GM18508 (cell line): ENCODE data around the gene MYO7A.

Experiments
- ATAC-seq: cut with Tn5 transposase; IDR thresholded peaks from one replicate; pipeline ENCODE4 v1.9.1; 2021; ENCODE audit warnings: moderate number of reproducible peaks; ENCODE audit not compliant: insufficient read depth, unreplicated experiment

MYO7A gene

DNA sequence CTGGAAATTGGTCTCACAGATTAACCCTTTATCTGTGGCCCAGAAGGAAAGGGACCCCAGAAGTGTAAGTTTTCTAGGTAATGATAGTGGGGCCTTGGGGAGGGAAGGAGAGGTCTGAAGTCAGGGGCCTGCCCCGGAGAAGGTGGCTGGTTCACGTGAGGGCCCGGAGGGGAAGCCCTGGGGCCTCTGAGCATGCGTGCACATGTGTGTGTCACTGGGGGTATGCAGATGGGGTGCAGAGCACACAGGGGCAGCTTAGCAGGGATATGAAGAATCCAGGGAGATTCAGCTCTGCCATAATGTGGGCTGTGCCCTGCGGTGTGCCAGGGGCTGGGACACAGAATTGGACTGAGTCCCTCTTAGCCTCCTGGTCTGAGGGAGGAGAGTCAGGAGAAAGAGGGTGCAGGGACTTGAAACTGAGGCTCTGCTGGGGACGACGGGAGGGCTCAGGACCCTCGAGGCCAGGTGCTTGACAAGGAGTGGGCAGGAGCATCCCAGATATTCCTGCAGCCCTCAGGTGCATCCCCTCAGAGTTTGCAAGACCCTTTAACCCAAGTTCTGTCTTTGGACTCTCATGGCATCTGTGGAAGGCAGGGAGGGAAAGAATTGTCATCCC is 15.5 kb downstream of the MYO7A start:
- ATAC-seq: no peak

DNA sequence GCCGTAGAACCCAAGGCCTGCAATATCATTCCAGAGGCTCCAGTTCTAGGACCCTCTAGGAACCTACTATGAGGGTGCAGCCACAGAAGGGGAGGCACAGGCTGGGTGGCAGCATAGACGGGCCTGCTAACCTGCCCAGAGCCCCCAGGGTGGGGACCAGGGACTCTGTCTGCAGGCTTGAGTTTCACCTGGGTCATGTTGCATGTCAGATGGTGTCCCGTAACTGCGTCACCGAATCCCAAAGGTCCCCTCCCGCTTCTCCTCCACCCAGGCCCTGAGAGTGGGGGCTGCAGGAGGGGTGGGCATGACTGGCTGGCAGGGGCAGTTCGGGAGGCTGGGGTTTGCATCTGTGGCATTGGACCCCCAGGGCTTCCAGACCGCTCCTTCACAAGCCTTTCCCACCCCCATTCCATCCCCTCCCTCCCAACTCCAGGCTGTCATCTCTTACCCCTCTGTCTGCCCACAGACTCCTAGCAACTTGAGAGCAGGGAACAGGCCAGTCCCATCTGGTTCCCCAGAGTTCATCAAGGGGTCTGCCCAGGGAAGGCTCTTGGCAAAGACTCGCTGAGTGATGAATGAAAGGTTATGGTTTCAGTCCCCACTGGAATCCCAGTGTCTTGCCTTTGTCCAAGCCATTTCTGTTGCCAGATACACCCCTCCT is 16.3 kb downstream of the MYO7A start:
- no peak for ATAC-seq

DNA sequence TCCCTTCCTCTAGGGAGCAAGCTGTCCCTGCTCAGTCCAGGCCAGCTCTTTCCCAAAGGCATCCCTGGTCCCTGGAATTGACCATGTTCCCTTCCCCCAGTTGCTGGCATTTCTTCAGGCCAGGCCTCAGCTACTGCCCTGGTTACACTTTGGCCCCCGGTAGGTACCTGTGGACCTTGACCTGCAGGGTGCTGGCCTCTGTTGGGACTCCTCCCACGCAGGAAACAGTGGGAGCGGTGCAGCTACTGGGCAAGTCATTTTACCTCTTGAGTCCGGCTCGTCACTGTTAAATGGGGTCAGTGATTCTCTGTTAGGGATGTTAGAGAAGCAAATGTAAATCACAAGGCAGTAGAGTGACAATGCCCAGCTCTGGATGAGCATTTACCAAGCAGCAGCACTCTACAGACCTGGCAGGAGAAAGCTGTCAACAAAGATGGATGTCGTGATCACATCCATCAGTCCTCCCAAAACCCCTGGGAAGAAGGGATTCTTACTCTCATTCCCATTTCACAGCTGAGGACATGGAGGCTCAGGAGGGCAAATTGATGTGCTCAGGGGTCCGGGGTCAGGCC is 16.9 kb downstream of the MYO7A start:
- no peak for ATAC-seq

DNA sequence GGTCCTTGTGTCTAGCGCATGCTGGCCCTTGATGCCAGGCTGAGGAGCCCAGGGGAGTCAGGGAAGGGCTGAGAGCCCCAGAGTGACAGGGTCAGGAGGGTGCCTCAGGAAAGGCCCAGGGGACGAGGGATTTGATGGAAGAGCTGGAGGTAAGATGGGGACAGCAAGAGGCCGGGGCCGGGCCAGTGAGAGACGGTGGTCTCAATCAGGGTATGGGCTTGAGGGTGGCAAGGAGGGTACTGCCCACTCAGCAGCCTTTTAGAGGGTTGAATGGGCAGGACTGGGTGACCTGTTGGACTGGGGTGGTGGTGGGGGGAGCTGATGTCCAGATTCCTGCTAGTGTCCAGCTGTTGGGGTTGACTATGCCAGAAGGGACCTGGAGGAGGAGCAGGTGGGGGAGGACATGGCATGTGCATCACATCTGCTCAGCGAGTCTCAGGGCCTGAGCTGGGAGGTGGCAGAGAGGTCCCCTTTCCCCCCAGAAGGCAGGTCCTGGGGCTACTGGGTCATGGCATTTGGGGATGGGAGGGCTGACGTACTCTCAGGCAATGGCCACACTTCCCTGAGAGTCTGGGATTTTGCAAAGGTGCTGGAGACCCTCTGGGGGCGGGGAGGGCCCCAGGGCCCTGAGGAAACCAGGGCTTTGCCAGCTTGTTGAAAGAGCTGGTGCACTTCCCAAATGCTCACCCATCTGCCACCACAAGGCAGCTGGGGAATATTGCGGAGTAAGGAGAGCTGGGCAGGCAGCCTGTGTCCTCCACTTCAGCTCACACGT is 18.4 kb downstream of the MYO7A start:
- no peak for ATAC-seq

DNA sequence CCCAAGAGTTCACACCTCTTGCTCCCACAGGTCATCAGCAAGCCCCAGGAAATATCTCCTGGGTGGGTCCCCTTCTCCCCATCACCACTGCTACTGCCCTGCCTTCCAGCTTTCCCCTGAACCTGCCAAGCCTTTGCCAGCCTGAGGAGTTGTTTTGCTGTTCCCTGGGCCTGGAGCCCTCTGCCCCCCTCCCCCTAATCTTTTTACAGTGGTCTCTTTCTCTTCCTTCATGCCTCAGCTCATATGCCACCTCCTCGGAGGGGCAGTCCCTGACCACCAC is 18.9 kb downstream of the MYO7A start:
- no peak for ATAC-seq

DNA sequence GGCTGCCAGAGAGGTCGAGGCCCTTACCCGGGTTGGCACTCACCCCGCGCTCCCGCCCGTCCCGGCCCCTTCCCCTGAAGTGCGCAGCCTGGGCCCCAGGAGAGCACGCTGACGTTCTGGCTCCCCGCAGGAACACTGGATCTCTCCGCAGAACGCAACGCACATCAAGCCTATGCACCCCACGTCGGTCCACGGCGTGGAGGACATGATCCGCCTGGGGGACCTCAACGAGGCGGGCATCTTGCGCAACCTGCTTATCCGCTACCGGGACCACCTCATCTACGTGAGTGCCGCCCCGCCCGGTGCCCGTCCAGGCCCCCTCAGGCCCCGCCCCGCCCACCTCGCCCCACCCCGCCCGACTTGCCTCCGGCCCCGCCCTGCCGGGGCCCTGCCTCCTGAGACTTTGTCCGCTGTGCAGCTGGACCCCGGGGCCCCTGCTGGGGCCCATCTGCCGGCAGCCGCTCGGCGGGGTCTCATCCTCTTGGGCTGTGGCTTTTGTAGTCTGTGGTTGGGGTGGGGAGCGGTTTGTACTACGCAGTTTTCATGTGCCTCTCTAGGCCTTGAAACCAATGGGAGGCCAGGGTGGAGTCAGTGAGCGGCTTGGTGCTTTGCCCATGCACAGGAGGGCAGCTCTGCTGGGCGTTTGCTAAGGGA is 19.7 kb downstream of the MYO7A start:
- no peak for ATAC-seq

DNA sequence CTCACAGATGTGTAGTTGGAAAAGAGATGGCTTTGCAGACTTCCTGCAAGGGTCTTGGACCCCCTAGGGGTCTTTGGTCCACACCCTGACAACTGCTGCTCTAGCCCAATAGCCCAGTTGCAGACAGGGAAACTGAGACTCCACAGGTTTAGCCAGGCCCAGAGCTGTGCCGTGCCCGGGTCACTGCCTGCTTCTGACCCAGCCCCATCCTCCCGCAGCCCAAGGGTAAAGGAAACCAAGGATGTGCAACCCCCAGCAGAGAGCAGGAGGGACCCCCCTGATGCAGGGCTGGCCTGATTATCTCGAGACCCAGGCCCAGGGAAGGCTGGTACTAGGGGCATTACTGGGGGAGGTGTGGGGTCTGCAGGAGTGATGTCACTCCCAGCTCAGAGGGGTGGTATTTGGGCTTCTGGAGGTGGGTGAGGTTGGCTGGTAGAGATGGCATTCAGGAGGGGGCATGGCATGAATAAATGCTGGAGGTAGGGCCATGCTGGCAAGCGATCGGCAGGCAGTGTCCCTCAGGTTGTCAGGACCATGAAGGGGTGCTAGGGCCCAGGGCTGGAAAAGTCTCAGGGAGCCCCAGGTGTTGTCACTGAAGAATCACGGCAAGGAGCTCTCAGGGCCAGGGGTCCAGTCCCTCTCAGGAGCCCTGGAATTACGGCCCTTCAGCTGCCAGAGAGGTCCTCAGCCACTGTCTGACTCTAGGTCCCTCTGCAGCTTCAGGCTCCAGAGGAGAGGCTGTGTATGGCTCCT is 21.1 kb downstream of the MYO7A start:
- ATAC-seq: no peak

DNA sequence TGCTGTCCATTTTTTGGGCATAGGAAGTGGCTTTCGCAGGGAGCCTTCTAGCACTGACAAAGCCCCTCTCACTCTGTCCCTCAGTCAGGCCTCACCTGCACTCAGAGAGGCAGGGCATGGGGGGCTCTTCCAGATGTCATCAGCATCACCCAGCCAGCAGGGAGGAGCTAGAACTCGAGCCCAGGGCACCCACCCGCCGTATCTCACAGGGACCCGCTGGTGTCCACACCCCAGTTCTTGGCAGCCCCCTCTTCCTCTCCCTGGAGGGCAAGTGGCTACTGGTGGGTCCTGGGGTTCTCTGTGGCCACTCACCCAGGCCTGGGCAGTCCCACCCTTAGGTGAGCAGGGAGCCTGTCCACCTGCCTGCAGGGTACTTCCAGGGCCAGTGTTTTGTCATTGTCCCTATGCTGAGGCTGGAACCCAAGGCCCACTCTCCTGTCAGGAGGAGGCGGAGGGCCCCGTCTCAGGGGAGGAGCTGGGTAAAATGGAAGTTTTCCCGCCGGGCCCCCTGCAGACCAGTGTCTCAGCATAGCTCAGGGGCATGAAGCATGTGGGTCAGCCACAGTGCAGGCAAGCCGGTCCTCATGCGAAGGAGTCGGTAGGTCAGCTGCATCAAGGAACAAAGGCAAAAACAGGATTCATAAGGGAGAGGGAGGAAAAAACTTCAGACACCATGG is 21.8 kb downstream of the MYO7A start:
- ATAC-seq: no peak

DNA sequence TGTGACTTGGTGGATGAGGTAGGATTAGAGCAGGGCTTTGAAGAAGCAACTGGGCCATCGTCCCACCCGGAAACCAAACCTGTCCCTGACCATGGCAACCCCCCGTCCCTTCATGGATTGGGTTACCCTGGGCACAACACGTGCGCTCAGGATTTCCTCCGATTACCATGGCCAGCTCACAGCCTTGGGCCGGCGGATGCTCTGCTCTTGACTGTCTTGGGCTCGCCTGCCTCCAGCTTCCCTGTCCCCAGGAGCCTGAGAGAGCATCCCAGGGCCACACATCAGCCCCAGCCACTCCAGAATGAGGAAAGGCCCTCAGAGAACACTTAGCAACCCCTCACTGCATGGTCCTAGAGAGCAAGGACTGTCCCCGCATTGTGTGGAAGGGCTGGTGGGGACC is 22.8 kb downstream of the MYO7A start:
- no peak for ATAC-seq

DNA sequence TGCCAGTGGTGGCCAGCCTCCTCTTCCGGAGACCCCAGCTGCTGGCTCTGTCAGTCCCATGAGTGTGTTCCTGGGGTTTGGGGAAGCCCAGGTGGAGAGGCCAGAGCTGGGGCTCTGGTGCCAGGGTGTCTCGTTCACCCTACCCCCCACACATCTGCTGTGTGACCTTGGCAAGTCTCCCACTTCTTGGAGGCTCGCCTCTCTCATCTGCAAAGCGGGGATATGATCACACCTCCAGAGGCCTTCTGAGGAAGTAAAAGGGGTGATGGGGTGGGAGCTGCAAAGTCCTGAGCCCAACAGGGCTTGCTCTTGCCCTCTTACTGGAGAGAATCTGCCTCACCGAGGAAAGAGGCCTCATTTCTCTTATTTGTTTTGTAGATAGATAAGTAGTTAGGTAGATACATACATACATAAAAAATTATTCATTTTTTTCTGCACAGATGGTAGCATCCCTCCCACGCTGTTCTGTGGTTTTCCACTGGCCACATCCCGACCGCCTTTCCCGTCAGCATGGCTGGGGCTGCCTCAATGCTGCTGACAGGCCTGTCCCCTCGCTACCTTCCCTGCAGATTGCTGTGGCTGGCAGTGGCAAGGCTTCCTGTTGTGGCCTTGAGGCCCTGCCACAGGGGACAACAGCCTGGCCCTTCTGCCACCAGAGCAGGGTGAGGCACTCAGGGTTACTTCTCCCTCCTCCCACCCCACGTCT is 23.9 kb downstream of the MYO7A start:
- no peak for ATAC-seq

DNA sequence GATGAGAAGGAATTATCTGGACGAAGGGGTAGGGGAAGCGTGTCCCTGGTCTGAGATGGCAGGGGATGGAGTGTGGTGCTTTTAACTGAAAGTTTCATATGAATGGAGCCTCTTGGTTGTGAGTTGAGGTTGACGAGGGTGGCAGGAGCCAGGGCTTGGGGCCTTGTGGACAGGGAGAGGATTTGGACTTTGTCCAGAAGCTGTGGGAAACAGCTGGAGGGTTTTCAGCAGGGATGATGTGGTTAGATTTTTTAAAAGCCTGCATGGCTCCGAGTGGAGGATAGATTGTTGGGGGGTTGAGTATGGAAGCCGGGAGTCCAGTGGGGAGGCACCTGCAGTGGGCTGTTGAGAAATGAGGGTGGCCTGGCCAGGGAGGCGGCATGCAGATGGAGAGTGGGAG is 24.8 kb downstream of the MYO7A start:
- no peak for ATAC-seq

DNA sequence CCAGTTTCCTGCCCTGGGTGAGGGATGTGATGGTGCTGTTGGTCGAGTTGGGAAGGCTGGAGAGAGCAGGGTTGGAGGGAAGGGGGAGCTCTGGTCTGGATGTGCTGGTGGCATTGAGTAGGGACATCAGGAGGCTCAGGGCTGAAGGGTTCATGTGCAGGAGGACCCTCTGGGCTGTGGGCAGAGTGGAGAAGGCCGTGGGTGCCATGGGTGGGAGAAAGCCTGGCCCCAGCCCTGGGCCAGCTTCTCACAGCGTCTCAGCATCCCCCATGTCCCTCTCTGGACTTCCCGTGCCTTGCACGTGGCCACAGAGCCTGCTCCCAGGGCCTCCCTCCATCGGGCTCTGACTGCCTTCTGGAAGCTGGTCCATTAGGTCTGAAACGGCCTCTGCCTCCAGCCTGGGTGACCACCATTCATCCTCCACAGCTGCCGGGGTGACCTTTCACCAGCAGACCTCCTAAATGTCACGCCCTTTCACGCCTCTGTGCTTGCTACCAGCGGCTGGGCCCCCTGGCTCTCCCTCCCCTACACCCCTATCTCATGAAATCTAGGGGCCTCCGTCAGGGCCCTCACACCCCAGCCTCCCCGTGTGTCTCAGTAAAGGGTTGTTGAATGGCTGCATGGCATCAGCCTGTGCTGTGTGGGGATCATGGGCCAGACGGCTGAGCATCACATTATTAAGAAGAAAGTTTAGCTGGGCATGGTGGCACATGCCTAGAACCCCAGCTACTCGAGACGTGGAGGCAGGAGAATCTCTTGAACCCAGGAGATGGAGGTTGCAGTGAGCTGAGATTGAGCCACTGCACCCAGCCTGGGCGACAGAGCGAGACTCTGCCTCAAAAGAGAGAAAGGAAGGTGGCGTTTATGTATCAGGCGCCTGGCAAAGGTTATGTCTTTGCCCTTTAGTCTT is 25.5 kb downstream of the MYO7A start:
- no peak for ATAC-seq

DNA sequence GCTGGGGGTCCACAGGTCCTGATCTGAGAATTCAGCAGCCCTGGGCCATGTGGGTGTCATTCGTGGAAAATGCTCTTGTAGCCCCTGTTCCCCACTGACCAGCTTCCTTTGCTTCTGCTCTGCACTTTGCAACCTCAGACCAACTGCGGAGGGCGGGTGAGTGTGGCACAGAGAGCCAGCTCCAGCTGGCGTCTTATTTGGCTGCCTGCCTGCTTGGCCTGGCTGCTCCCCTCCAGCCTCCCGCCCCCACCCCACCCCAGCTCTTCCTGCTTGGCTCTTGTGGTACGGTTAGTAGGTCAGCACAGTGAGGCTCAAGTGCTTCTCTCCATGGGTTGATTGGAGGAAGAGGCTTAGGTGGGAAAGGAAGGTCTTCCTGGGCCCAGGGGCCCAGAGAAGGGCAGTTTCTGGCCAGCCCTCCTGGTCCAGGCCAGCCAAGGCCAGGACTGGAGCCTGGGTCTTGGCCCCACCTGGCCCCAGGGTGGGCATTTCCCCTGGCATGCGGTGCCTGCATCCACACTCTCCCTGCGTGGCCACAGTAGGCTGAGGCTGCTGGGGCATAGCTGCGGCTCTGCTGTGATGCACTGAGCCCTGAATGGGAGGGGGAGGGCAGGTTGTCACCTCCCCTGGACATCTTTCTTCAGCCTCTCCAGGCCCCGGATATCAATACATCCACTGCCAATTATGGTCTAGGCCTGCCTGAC is 26.5 kb downstream of the MYO7A start:
- ATAC-seq: no peak

DNA sequence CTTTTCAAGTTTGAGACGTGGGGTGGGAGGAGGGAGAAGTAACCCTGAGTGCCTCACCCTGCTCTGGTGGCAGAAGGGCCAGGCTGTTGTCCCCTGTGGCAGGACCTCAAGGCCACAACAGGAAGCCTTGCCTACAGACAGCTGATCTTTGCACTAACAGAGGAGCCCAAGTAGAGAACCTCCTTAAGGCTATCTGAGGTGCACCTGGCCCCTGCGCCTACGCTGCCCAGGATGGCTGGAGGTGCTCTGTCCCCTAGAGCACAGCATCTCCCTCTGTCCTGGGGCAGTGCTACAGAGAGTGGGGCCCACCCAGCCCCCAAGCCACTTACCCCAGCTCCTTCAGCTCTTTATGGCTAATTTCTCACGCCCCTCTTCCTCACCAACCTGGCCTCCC is 27.0 kb downstream of the MYO7A start:
- no peak for ATAC-seq

DNA sequence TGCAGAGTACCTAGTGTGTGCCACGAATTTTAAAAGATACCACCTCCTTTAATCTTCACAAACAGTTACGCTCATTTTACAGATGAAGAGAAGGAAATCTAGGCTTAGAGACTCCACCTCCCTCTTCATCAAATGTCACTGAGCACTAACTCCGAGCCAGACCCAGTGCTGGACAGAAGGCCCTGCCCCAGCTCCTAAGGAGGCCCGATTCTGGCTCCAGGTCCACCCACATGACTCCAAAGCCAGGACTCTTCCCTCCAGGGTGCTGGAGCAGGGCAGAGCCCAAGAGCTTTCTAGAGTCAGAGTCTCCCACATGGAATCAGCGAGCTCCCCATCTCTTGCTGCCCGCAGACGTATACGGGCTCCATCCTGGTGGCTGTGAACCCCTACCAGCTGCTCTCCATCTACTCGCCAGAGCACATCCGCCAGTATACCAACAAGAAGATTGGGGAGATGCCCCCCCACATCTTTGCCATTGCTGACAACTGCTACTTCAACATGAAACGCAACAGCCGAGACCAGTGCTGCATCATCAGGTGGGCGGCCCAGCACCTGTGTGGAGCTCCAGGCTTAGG is 27.6 kb downstream of the MYO7A start:
- ATAC-seq: no peak

DNA sequence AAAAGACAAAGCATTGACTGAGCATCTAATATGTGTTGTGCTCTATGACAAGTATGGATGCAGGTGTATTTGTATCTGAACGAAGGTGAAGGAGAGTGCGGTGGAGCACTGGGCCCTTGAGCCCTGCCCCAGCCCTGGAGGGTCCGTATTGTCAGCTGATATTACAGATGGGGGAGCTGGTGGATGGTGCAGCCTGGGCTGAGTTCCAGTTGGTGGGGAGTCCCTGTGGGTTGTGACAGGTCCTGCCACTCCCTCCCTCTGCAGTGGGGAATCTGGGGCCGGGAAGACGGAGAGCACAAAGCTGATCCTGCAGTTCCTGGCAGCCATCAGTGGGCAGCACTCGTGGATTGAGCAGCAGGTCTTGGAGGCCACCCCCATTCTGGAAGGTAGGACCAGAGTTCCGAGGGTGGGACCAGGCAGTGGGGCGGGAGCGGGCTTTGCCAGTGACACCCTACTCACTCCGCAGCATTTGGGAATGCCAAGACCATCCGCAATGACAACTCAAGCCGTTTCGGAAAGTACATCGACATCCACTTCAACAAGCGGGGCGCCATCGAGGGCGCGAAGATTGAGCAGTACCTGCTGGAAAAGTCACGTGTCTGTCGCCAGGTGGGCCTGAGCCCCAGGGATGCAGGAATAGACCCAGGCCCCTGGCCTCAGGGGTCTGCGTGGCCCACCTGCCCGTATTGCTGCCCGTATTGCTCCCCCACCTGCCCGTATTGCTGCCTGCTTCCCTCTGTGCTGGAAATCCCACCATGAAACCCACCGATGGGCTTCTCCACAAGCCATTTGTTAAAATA is 28.6 kb downstream of the MYO7A start:
- no peak for ATAC-seq
